T-cell (primary cell): ENCODE results near the gene TENM3. TPM values are rescaled to one million over a fixed set of nuclear protein-coding genes. Genes with fewer than 3 reads are reported as not detected.

Source experiments
- ATAC-seq, 4 experiments: fragments of 200-7000 bp in 3 of 4; fragments of 150-1000 bp in 1 of 4; cut with Tn5 transposase; replicated peaks in 1 of 4; 1 replicate in 3 of 4; 2 replicates in 1 of 4; pipeline ENCODE4 v1.10.0; 2021; ENCODE audit warnings: moderate library complexity in 3 of 4, mild to moderate bottlenecking in 2 of 4, moderate number of reproducible peaks in 1 of 4
- CTCF ChIA-PET, 2 donors: fragments of 300-600 bp; sonication (Branson Sonifier 250); formaldehyde crosslinking; loops; one replicate each; lab custom pipeline; 2022; ENCODE audit warnings: antibody characterized with exemption in 2 of 2; lab: Charles Lee
- POLR2A ChIA-PET, 2 donors: fragments of 300-600 bp; sonication (Branson Sonifier 250); formaldehyde crosslinking; loops; one replicate each; lab custom pipeline; 2022; ENCODE audit warnings: antibody characterized with exemption in 2 of 2; lab: Charles Lee
- DNase-seq, 35 experiments: peaks; one replicate each; pipeline versions ENCODE4 v3.0.0 to v3.0.0-alpha.2; 2013 to 2023
- H3K27ac ChIP-seq: one replicate; pipeline ENCODE4 v1.5.1; 2013; ENCODE audit warnings: low read length
- H3K27me3 ChIP-seq, 2 experiments: replicated peaks in 1 of 2; 1 replicate in 1 of 2; 2 replicates in 1 of 2; pipeline versions ENCODE4 v1.6.1 to v1.7.0; 2013; ENCODE audit warnings: low read length in 1 of 2, mixed read lengths in 1 of 2; ENCODE audit not compliant: control insufficient read depth in 2 of 2, insufficient read depth in 2 of 2; ENCODE audit errors: extremely low read depth in 1 of 2
- H3K36me3 ChIP-seq, 2 donors: 1 replicate in 1 of 2; 2 replicates in 1 of 2; pipeline versions ENCODE4 v1.6.1 to v1.7.0; 2013; ENCODE audit warnings: low read length in 1 of 2; ENCODE audit not compliant: control insufficient read depth in 2 of 2, insufficient read depth in 1 of 2; ENCODE audit errors: extremely low read depth in 1 of 2
- H3K4me1 ChIP-seq, 2 experiments: 1 replicate in 1 of 2; 2 replicates in 1 of 2; pipeline versions ENCODE4 v1.6.1 to v1.7.0; 2013; ENCODE audit warnings: low read length in 2 of 2, mixed read lengths in 1 of 2; ENCODE audit not compliant: insufficient read depth in 2 of 2, control insufficient read depth in 1 of 2; ENCODE audit errors: extremely low read depth in 1 of 2
- H3K4me3 ChIP-seq, 2 donors: 1 replicate in 1 of 2; 2 replicates in 1 of 2; pipeline versions ENCODE4 v1.5.1 to v1.7.0; 2013; ENCODE audit warnings: mild to moderate bottlenecking in 2 of 2, low read length in 1 of 2, moderate library complexity in 1 of 2; ENCODE audit not compliant: control insufficient read depth in 1 of 2; ENCODE audit errors: extremely low read depth in 1 of 2
- H3K9me3 ChIP-seq: 2 replicates; pipeline ENCODE4 v1.7.0; 2013
- H3K27ac Mint-ChIP-seq, 2 donors: one replicate each; pipeline ENCODE4 v1.8.0; 2020 to 2021; ENCODE audit warnings: mild to moderate bottlenecking in 2 of 2, mixed read lengths in 2 of 2
- H3K27me3 Mint-ChIP-seq, 2 donors: one replicate each; pipeline ENCODE4 v1.8.0; 2021 to 2022; ENCODE audit warnings: mixed read lengths in 2 of 2
- H3K36me3 Mint-ChIP-seq: one replicate; pipeline ENCODE4 v1.8.0; 2021; ENCODE audit warnings: mixed read lengths
- H3K4me1 Mint-ChIP-seq, 3 donors: one replicate each; pipeline ENCODE4 v1.8.0; 2020 to 2022; ENCODE audit warnings: mixed read lengths in 3 of 3, mild to moderate bottlenecking in 1 of 3
- H3K4me3 Mint-ChIP-seq, 3 donors: one replicate each; pipeline ENCODE4 v1.8.0; 2020 to 2022; ENCODE audit warnings: mild to moderate bottlenecking in 3 of 3, mixed read lengths in 3 of 3, moderate library complexity in 3 of 3
- H3K9me3 Mint-ChIP-seq, 3 donors: one replicate each; pipeline ENCODE4 v1.8.0; 2020 to 2022; ENCODE audit warnings: mixed read lengths in 3 of 3
- WGBS: methylation state at CpG from one replicate; pipeline ENCODE4 v1.1.5; 2013; ENCODE audit warnings: missing lambda C conversion rate; ENCODE audit not compliant: insufficient coverage; 5-methylcytosine and 5-hydroxymethylcytosine counted together
- total RNA-seq, 35 experiments: library from RNA in 6 of 35; stranded (reverse) in 6 of 35; fragments of 120-200 nt in 1 of 35; gene quantifications; one replicate each; pipeline versions ENCODE4 v1.2.1 to v1.2.4 and lab custom pipeline; 2013 to 2026

The TENM3 gene
- total RNA-seq, 5 donors from 2014 or later (not counting 1 experiment from before 2014, with no cell fraction given) = 0.03 to 0.44 (median 0.16) TPM; not detected in 2

DNA sequence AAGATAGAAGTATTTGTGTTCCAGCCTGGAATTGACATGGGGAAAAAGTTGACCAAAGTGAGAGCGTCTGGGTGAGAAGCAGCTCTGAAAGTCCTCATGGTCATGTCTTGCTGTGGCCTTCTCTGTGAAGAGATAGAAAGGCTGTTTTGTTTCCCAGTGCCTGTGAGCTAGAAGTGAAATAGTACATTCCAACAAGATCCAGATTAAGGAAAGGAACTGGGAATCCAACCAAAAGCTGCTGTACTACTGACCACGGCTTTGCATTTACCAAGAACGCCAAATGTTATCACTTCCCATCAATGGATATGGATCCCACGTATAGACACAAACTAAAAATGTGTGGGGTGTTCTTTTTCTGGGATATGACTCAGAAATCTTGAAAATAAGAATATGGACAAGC is 51.2 kb downstream of the TENM3 start:
- Histone ChIP-seq H3K4me3 (no peak overlapping the region), H3K27ac (no peak overlapping the region), H3K27me3 (no peaks in the 10 kb centered on the region), H3K4me1 (no peaks in the 10 kb centered on the region), H3K9me3 (no peaks in the 10 kb centered on the region), H3K36me3 (no peaks in the 10 kb centered on the region)
- CTCF ChIA-PET = no interaction called here
- Mint-ChIP-seq H3K36me3 (no peaks in the 10 kb centered on the region), H3K9me3 (peaks cover 0 to 3% (median 0%) of the 10 kb centered on the region in 3 donors), H3K4me1 (no peaks in the 10 kb centered on the region), H3K4me3 (no peak overlapping the region), H3K27me3 (peaks cover 0 to 3% of the 10 kb centered on the region in 2 donors), H3K27ac (no peak overlapping the region)
- POLR2A ChIA-PET = no interaction called here
- ATAC-seq (no peak), DNase-seq (no peak)
- WGBS = 71% methylated on average over 1 of the region's 4 CpGs

DNA sequence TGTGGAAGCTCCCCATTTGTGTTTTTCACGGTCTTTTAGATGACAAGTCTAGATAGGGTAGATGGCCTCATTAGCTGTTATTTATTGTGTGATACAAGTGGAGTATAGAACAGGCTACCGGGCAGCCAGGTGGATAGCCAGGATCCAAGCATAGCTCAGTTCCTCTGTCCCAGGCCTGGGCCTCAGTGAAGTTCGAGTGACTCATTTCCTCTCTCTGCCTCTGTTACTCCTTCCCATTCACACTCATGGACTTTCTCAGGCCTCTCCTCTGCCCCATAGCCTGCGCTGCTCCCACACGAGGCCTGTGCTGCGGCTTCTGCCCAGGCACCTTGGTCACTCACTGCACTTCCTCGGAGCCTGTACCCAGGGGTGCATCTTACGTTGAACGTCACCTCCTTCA is 54.5 kb downstream of the TENM3 start:
- H3K4me3 Mint-ChIP-seq = no peak overlapping the region
- ChIA-PET POLR2A (no interaction called here), CTCF (no interaction called here)
- H3K9me3 Mint-ChIP-seq = no peaks in the 10 kb centered on the region
- Histone ChIP-seq H3K9me3 (no peaks in the 10 kb centered on the region), H3K4me1 (no peaks in the 10 kb centered on the region), H3K27ac (no peak overlapping the region), H3K36me3 (no peaks in the 10 kb centered on the region), H3K27me3 (no peaks in the 10 kb centered on the region), H3K4me3 (no peak overlapping the region)
- no peak overlapping the region for H3K27ac Mint-ChIP-seq
- WGBS = 68% methylated on average over 5 of the region's 9 CpGs
- no peak for DNase-seq
- H3K4me1 Mint-ChIP-seq = no peaks in the 10 kb centered on the region
- no peak for ATAC-seq
- no peaks in the 10 kb centered on the region for H3K36me3 Mint-ChIP-seq
- peaks cover 0 to 3% of the 10 kb centered on the region in 2 donors for H3K27me3 Mint-ChIP-seq

DNA sequence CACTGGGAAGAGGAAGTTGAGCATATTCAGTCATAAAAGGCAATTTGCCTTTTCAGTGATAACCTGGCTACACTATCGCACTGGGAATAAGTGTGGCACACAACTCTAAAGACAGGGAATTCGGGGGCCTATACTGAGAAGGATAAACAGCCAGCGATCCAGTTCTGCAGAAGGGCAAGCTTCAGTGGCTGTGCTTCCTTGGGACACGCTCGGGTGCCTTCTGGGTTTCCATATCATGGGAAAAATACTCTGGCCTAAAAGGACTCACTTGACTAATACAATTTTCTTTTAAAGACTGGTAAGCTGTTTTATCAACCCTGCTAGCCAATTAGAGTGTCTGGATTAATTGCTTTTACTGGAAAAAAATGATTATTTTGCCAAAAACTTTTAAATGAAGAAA is 58.5 kb downstream of the TENM3 start:
- H3K4me1 Mint-ChIP-seq = no peaks in the 10 kb centered on the region
- 69% methylated on average over 5 of the region's 5 CpGs for WGBS
- Histone ChIP-seq H3K4me1 (no peaks in the 10 kb centered on the region), H3K27me3 (no peaks in the 10 kb centered on the region), H3K4me3 (no peak overlapping the region), H3K27ac (no peak overlapping the region), H3K9me3 (no peaks in the 10 kb centered on the region), H3K36me3 (no peaks in the 10 kb centered on the region)
- H3K36me3 Mint-ChIP-seq = no peaks in the 10 kb centered on the region
- ATAC-seq (no peak), DNase-seq (no peak)
- CTCF ChIA-PET = no interaction called here
- H3K4me3 Mint-ChIP-seq = no peak overlapping the region
- no peak overlapping the region for H3K27ac Mint-ChIP-seq
- H3K27me3 Mint-ChIP-seq = peaks cover 0 to 6% of the 10 kb centered on the region in 2 donors
- no peaks in the 10 kb centered on the region for H3K9me3 Mint-ChIP-seq
- POLR2A ChIA-PET = interaction anchor here in 1 of 2 donors (0.6 kb wide), 1 partner anchor 99 kb away, joined by 16 read pairs; no protein-coding TSS in a partner anchor

DNA sequence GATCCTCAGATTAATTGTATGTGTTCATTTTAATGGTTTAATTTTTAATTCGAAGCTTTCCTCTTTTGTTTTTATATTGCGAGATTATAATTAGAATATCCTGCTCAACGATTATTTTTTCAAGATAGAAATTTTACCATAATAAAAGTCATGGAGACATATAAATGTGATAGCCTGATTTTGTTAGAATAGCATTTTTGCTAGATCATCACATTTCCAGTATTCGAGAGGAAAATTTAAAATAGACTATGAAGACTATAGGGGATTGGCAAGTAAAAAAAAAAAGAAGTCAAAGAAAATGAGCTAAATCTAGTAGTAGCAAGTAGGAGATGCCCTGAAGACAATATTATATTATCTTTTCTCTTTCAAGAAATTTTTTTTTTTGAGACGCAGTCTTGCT is 60.6 kb downstream of the TENM3 start:
- ATAC-seq = no peak
- no peak overlapping the region for H3K27ac ChIP-seq
- Mint-ChIP-seq H3K4me3 (no peak overlapping the region), H3K9me3 (no peaks in the 10 kb centered on the region), H3K36me3 (no peaks in the 10 kb centered on the region), H3K4me1 (no peaks in the 10 kb centered on the region), H3K27ac (no peak overlapping the region), H3K27me3 (peaks cover 0 to 6% of the 10 kb centered on the region in 2 donors)
- H3K4me1 ChIP-seq = no peaks in the 10 kb centered on the region
- H3K27me3 ChIP-seq = no peaks in the 10 kb centered on the region
- CTCF ChIA-PET = interaction anchor here in 1 of 2 donors (0.6 kb wide), 1 partner anchor 39 kb away, joined by 3 read pairs; no protein-coding TSS in a partner anchor
- WGBS = no CpG with 5 or more reads among the region's 5 CpGs
- no peaks in the 10 kb centered on the region for H3K9me3 ChIP-seq
- POLR2A ChIA-PET = no interaction called here
- no peak overlapping the region for H3K4me3 ChIP-seq
- no peak for DNase-seq
- no peaks in the 10 kb centered on the region for H3K36me3 ChIP-seq

DNA sequence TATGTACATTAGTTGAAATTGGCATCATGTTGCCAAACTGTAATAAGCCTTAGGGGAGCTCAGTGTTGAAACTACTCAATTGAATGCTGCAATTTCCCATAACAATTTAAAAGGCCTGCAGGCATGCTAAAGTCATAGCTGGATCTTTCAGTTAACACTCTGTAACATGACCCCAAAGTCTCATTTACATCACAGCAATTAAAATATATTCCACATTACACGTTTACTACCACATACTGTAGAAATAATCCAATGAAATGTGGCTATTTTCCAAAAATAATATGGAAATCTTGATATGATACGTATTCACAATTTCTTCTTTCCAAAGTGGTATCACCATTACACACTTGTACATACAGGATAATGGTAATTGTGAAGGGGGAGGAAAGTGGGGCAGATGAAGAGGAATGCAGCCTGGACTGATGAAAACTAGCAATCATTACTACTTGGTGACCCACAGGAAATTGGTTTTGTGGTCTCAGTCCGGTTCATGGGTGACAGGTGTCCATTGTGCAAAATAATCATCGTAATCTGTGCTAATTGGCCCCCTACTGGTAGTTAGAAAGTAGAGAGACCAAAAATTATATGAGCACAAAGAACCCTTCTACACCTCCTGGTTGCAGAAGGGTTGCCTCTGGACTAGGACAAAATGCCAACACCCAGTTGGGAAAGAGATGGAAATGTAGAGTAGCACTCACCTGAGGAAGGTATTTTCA is 63.7 kb downstream of the TENM3 start:
- 40% methylated on average over 1 of the region's 4 CpGs for WGBS
- H3K27ac Mint-ChIP-seq = no peak overlapping the region
- CTCF ChIA-PET = no interaction called here
- Histone ChIP-seq H3K9me3 (no peaks in the 10 kb centered on the region), H3K4me3 (no peak overlapping the region), H3K4me1 (no peaks in the 10 kb centered on the region), H3K36me3 (no peaks in the 10 kb centered on the region), H3K27ac (no peak overlapping the region), H3K27me3 (no peaks in the 10 kb centered on the region)
- H3K27me3 Mint-ChIP-seq = peaks cover 0 to 6% of the 10 kb centered on the region in 2 donors
- H3K4me1 Mint-ChIP-seq = no peaks in the 10 kb centered on the region
- no peaks in the 10 kb centered on the region for H3K36me3 Mint-ChIP-seq
- ATAC-seq = no peak
- DNase-seq = no peak
- POLR2A ChIA-PET = no interaction called here
- H3K9me3 Mint-ChIP-seq = peaks cover 0 to 2% (median 0%) of the 10 kb centered on the region in 3 donors
- H3K4me3 Mint-ChIP-seq = no peak overlapping the region

DNA sequence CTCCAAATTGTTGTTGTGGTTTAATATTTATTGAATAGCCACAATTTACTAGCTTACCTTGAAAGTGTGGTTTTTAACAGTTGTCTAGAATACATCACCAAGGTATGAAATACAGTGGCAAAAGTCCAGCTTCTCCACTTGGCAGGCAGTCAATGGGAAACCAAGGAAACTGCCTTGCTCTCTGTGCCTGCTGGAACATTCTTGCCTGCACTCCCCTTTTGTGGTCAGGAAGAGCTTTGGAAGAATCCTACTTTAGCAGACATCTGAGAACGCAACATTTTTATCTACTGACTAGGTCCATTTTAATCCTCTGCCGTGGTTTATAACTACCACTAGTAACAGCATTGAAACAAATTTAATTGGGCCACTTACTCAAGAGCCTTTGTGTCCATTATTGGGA is 64.5 kb downstream of the TENM3 start:
- Mint-ChIP-seq H3K27me3 (peaks cover 0 to 6% of the 10 kb centered on the region in 2 donors), H3K4me1 (no peaks in the 10 kb centered on the region), H3K36me3 (no peaks in the 10 kb centered on the region), H3K4me3 (no peak overlapping the region), H3K27ac (no peak overlapping the region), H3K9me3 (peaks cover 0 to 2% (median 0%) of the 10 kb centered on the region in 3 donors)
- Histone ChIP-seq H3K9me3 (no peaks in the 10 kb centered on the region), H3K4me3 (no peak overlapping the region), H3K27ac (no peak overlapping the region), H3K36me3 (no peaks in the 10 kb centered on the region), H3K4me1 (no peaks in the 10 kb centered on the region), H3K27me3 (no peaks in the 10 kb centered on the region)
- DNase-seq (no peak), ATAC-seq (no peak)
- ChIA-PET POLR2A (no interaction called here), CTCF (no interaction called here)
- no CpG with 5 or more reads among the region's 2 CpGs for WGBS
